Esophagus muscularis mucosa (tissue), 3 donors: ENCODE data around the gene DYNLL1.

Experiments
- CTCF ChIP-seq, 3 experiments: fragments of 200-600 bp in 2 of 3; fragments of 450-650 bp in 1 of 3; sonication (generic) in 2 of 3; IDR thresholded peaks; one replicate each; pipeline ENCODE4 v1.5.1; 2017 to 2019; ENCODE audit warnings: antibody characterized with exemption in 3 of 3, mild to moderate bottlenecking in 2 of 3, moderate library complexity in 1 of 3
- POLR2A ChIP-seq: fragments of 450-650 bp; IDR thresholded peaks from one replicate; pipeline ENCODE4 v1.6.1; 2017; ENCODE audit warnings: antibody characterized with exemption, moderate library complexity, mild to moderate bottlenecking, low read depth

GRCh38 chr12:120479458-120479857 is 16.5 kb upstream of the DYNLL1 start:
- TF ChIP-seq POLR2A (no peak), CTCF (IDR thresholded peaks at IDR 0.05) (no peak)
